Right kidney (tissue), 1 donor: ENCODE measurements around the gene STKLD1.
"Not testable (repeated sequence)": the region's sequence is repeated elsewhere in the genome, so short reads cannot be mapped to it uniquely, and the experiment has no call there.

Experiments
- DNase-seq: peaks from one replicate; pipeline ENCODE4 v3.0.0-alpha.2; 2016

STKLD1 gene

DNA sequence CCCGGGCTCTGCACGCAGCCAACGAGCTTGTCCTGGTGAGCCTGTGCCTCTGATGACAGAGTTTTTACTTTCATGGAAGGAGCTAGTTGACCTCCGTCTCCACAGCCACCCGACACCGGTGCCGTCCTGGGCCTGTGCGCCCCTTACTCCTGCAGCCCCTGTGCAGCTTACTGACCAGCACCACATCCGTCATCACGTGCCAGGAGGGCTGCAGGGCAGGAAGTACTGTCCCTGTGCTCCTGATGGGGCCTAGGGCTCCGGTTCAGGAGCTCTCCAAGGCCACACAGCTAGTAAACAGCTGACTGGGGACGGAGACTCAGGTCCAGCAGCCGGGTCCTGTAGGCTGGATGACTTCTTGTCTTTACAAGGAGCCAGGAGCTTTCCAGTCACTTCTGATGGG lies 10.2 kb downstream of the STKLD1 start:
- DNase-seq: no peak

DNA sequence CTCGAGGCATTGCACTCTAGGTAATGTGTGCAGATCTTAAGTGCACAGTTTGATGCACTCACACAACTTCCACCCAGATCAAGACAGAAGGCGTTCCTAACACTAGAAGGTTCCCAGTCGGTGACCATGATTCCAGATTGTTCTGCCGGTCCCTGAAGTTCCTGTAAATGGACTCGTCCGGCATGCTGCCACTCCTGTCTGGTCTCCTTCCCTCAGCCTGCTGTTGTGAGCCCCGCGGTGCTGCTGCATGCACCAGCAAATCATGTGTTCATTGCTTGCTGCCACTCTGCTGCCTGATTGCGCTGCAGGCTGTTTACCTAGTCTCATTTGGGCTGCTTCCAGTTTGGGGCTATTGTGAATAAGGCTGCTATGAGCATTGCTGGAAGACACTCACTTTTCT lies 11.5 kb downstream of the STKLD1 start:
- DNase-seq: no peak

DNA sequence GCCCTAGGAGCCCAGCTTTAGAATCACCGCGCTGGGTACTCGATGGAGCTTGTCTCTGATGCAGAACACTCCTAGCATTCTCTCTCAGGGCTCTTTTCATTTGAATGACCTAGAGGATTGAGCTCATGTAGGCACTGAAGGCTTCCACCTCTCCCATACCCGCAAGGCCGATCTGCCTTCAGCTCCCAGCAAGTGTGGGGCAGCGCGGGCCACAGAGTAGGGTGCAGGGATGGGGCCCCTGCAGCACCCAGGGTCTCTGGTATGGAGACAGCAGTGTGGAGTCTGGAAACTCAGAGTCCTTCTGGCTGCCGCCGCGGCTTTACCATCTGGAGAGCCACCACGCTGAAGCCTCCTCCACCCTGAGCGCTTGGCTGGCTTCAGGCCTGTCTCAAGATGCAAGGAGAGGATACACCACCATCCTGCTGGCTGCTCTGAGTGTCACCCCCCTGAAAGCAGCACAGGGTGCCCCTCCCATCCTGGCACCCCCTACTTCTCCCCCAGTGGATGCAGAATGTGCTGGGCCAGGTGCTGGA lies 12.9 kb downstream of the STKLD1 start:
- DNase-seq: no peak

- DNase-seq: no peak
Measured at GRCh38 chr9:133389562-133389961, 13.4 kb downstream of the STKLD1 start.

GRCh38 chr9:133390713-133391112 lies 14.5 kb downstream of the STKLD1 start:
- DNase-seq: no peak

DNA sequence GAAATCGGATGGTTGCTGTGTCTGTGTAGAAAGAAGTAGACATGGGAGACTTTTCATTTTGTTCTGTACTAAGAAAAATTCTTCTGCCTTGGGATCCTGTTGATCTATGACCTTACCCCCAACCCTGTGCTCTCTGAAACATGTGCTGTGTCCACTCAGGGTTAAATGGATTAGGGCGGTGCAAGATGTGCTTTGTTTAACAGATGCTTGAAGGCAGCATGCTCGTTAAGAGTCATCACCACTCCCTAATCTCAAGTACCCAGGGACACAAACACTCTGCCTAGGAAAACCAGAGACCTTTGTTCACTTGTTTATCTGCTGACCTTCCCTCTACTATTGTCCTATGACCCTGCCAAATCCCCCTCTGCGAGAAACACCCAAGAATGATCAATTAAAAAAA lies 15.3 kb downstream of the STKLD1 start:
- DNase-seq: not testable (repeated sequence)

- not testable (repeated sequence) for DNase-seq
Measured at GRCh38 chr9:133392308-133392707, 16.1 kb downstream of the STKLD1 start.

- no peak for DNase-seq
Measured at GRCh38 chr9:133393399-133393798, 17.2 kb downstream of the STKLD1 start.

- DNase-seq: no peak
Measured at GRCh38 chr9:133394687-133395271, 18.6 kb downstream of the STKLD1 start.

- DNase-seq: no peak
Measured at GRCh38 chr9:133396952-133397351, 20.8 kb downstream of the STKLD1 start.

DNA sequence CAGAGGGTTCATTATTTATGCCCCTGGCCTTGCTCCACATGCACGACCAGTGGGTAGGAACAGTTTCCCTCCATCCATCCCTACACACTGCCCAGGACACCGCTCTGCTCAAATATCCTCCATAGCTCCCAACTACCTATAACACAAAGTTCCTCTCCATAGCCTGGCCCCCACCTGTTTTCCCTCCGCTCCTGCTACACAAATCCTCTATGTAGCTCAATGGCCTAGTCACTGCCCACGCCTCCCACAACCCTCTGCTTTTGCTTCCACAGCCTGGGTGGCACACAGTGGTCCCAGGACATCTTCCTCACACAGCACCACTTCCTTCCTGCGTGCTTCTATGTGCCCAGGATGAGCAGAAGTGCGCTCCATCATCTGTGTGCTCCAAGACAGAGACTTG lies 21.2 kb downstream of the STKLD1 start:
- DNase-seq: no peak

- DNase-seq: no peak
Measured at GRCh38 chr9:133397895-133398294, 21.7 kb downstream of the STKLD1 start.

- no peak for DNase-seq
Measured at GRCh38 chr9:133400292-133400691, 24.1 kb downstream of the STKLD1 start.

- DNase-seq: no peak
Measured at GRCh38 chr9:133401588-133401987, 25.4 kb downstream of the STKLD1 start.

DNA sequence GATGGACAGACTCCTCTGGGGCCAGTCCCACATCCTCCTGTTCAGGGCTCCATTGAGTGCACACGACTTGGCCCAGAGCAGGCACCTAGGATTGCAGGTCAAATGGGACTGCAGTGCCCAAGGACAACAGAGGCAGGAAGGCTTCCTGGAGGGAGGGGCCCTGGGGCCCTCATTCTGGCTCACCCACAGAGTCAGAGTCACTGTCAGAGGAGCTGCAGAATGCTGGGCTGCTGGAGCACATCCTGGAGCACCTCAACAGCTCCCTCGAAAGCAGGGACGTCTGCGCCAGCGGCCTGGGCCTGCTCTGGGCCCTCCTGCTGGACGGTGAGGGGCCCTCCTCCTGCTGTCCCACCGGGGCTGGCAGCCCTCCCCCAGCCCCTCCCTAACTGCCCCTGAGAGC lies 26.5 kb downstream of the STKLD1 start:
- no peak for DNase-seq

DNA sequence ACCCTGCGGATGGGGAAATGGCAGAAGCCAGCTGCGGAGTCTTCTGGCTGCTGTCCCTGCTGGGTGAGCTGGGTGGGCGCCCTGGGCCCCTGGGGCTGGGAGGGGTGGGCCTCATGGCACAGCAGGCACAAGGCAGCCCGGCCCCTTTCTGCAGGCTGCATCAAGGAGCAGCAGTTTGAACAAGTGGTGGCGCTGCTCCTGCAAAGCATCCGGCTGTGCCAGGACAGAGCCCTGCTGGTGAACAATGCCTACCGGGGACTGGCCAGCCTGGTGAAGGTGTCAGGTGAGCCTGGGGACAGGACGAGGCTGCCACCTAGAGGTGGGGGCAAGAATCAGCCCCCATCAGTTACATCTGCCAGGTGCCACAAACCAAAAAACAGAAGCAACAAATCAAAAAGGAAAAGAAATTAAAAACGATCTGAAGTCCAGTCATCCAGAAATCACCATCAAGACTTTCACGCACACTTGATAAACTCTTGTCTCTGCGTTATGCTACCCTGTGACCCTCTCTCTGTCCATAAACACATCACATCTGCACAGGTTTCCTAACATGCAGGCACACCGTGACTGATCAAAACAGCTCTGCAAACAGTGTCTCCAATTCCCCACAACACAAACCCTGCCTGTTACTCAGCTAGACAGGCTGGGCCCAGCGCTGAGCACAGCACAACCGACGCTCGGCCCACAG lies 27.7 kb downstream of the STKLD1 start:
- no peak for DNase-seq

GRCh38 chr9:133404454-133405002 lies 28.4 kb downstream of the STKLD1 start:
- no peak for DNase-seq

- no peak for DNase-seq
Measured at GRCh38 chr9:133405508-133406438, 29.6 kb downstream of the STKLD1 start.

- peak; percentile 55 for DNase-seq
Measured at GRCh38 chr9:133406480-133407307, 30.5 kb downstream of the STKLD1 start.

DNA sequence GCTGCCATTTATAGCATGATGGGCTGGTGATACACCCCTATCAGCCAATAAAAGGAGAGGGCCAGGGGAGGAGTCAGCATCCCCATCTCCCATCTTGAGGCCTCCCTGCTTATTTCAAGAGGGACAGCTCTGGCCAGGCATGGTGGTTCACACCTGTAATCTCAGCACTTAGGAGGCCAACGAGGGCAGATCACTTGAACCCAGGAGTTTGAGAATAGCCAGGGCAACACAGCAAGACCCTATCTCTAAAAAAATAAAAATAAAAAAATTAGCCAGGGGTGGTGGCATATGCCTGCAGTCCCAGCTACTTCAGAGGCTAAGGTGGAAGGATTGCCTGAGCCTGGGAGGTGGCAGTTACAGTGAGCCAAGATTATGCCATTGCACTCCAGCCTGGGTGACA lies 31.9 kb downstream of the STKLD1 start:
- DNase-seq: no peak

GRCh38 chr9:133415170-133415569 lies 39.0 kb downstream of the STKLD1 start:
- DNase-seq: no peak
